Smooth muscle cell (in vitro differentiated cells): ENCODE data around the gene BCL11B. TPM values are rescaled to one million over a fixed set of nuclear protein-coding genes. Genes with fewer than 3 reads are reported as not detected.

Source experiments
- DNase-seq: peaks from one replicate; lab custom pipeline; 2025; ENCODE audit not compliant: unreplicated experiment; lab: John Stamatoyannopoulos, UW
- H2AFZ ChIP-seq: fragments of 200-600 bp; sonication (generic); 2 replicates; pipeline ENCODE4 v1.6.0; 2016; ENCODE audit warnings: antibody characterized with exemption, low read depth, mild to moderate bottlenecking
- H3F3A ChIP-seq: fragments of 200-600 bp; sonication (generic); 2 replicates; pipeline ENCODE4 v1.6.0; 2017; ENCODE audit warnings: antibody characterized with exemption, low read depth
- H3K27ac ChIP-seq: fragments of 200-600 bp; sonication (generic); 2 replicates; pipeline ENCODE4 v1.5.1; 2016; ENCODE audit warnings: low read depth, mild to moderate bottlenecking
- H3K27me3 ChIP-seq: fragments of 200-600 bp; sonication (generic); 2 replicates; pipeline ENCODE4 v1.6.1; 2016; ENCODE audit warnings: low read depth, mild to moderate bottlenecking
- H3K36me3 ChIP-seq: fragments of 200-600 bp; sonication (generic); 2 replicates; pipeline ENCODE4 v1.5.1; 2016; ENCODE audit warnings: low read depth
- H3K4me1 ChIP-seq: fragments of 200-600 bp; sonication (generic); 2 replicates; pipeline ENCODE4 v1.5.1; 2016; ENCODE audit warnings: low read depth
- H3K4me2 ChIP-seq: fragments of 200-600 bp; sonication (generic); 2 replicates; pipeline ENCODE4 v1.6.0; 2016; ENCODE audit warnings: mild to moderate bottlenecking
- H3K4me3 ChIP-seq: fragments of 200-600 bp; sonication (generic); 2 replicates; pipeline ENCODE4 v1.5.1; 2016; ENCODE audit warnings: mild to moderate bottlenecking
- H3K79me2 ChIP-seq: fragments of 200-600 bp; sonication (generic); 2 replicates; pipeline ENCODE4 v1.6.0; 2016; ENCODE audit warnings: low read depth, mild to moderate bottlenecking
- H3K9ac ChIP-seq: fragments of 200-600 bp; sonication (generic); 2 replicates; pipeline ENCODE4 v1.6.0; 2016; ENCODE audit warnings: low read depth
- H3K9me3 ChIP-seq: fragments of 200-600 bp; sonication (generic); replicated peaks from 2 replicates; pipeline ENCODE4 v1.5.1; 2016; ENCODE audit warnings: low read depth
- H4K20me1 ChIP-seq: fragments of 200-600 bp; sonication (generic); 2 replicates; pipeline ENCODE4 v1.6.0; 2016; ENCODE audit warnings: low read depth
- WGBS: methylation state at CpG from one replicate; pipeline ENCODE4 v1.1.7; 2016; ENCODE audit warnings: low lambda C conversion rate; 5-methylcytosine and 5-hydroxymethylcytosine counted together
- polyA plus RNA-seq: library from polyadenylated mRNA; unstranded; fragments of >200 nt; fragmentation: Nextera tagmentation; extraction: Ambion mirVana; gene quantifications from 2 replicates; pipeline ENCODE4 v1.2.1, GENCODE V29; 2016
- total RNA-seq: library from RNA; depleted of rRNA; stranded (reverse); fragments of >200 nt; gene quantifications from 2 replicates; pipeline ENCODE4 v1.2.3, GENCODE V29; 2014
- TF ChIP-seq, protein P1 (sequence below): fragments of 200-600 bp; sonication (generic); IDR thresholded peaks from 2 replicates; pipeline ENCODE4 v1.5.1; 2017; ENCODE audit warnings: borderline replicate concordance, mild to moderate bottlenecking, antibody characterized with exemption; ENCODE audit not compliant: insufficient read depth, poor library complexity, severe bottlenecking

Gene BCL11B
- total and polyA plus RNA-seq, 2 experiments from 2014 or later = 0.56 to 3.0 TPM

DNA sequence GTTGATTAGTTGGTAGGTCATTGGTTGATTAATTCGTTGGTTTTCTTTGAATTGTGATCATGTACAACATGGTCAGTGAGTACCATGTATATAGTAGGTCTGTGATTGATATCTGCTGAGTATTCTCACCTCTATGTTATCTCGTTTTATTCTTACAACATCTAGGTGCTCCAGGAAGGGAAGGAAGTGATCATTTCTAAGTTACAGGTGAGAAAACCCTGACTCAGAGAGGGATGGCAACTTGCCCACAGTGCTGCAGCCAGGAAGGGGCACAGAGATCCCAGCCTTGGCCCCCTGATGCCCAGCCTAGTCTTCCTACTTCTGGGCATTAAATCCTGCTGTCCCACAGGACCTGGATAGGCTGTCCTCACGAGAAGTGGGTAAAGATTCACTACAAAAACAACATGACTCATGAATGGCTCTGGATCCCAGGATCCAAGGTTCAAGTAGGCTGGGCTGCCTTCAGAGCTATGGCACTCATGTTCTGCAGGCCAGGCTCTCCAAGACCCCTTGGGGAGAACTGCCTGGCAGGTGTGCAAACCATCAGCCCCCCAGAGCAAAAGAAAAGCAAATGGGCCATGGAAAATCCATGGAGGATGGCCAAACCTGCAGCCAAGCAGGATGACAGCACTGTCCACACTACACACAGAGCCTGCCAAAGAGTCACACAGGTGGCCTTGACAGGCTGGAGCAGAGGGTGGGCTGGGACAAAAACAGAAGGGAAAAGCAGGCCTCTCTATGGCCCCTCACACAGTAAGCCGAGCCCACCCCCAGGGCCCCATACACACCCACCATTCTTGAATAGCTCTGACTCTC lies 146.2 kb downstream of the BCL11B start:
- H3K9me3 ChIP-seq = no peaks in the 10 kb centered on the region
- no peak for DNase-seq
- no peak overlapping the region for H3K4me2 ChIP-seq
- H3K4me1 ChIP-seq = no peaks in the 10 kb centered on the region
- H3K27me3 ChIP-seq = no peaks in the 10 kb centered on the region
- no peaks in the 10 kb centered on the region for H4K20me1 ChIP-seq
- H3K4me3 ChIP-seq = no peak overlapping the region
- no peak overlapping the region for H3K9ac ChIP-seq
- no peak overlapping the region for H3K27ac ChIP-seq
- no peaks in the 10 kb centered on the region for H3F3A ChIP-seq
- H3K79me2 ChIP-seq = no peaks in the 10 kb centered on the region
- H2AFZ ChIP-seq = no peak overlapping the region
- 82% methylated on average over 4 of the region's 4 CpGs for WGBS
- TF ChIP-seq, protein P1, sequence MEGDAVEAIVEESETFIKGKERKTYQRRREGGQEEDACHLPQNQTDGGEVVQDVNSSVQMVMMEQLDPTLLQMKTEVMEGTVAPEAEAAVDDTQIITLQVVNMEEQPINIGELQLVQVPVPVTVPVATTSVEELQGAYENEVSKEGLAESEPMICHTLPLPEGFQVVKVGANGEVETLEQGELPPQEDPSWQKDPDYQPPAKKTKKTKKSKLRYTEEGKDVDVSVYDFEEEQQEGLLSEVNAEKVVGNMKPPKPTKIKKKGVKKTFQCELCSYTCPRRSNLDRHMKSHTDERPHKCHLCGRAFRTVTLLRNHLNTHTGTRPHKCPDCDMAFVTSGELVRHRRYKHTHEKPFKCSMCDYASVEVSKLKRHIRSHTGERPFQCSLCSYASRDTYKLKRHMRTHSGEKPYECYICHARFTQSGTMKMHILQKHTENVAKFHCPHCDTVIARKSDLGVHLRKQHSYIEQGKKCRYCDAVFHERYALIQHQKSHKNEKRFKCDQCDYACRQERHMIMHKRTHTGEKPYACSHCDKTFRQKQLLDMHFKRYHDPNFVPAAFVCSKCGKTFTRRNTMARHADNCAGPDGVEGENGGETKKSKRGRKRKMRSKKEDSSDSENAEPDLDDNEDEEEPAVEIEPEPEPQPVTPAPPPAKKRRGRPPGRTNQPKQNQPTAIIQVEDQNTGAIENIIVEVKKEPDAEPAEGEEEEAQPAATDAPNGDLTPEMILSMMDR = no peak
- H3K36me3 ChIP-seq = no peaks in the 10 kb centered on the region

DNA sequence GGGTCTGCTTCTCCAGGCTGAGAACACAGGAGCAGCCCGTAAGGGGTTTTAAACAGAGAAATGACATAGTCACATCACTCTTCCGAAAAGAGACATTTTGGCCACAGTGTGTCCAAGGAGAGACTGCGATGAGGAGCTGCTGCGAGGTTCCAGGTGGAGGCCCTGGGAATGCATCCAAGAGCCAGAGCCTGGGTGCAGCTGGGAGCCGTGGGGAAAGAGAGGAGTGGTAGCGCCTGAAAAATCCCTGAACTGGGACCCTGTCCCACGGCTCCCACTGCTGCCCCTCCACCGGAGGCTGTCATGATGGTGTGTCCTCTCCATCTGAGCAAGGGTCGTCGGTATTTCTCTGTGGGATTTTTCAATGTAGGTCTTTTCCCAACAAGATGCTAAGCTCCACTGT lies 146.9 kb downstream of the BCL11B start:
- Histone ChIP-seq H3K79me2 (no peaks in the 10 kb centered on the region), H3F3A (no peaks in the 10 kb centered on the region), H3K9ac (no peak overlapping the region), H3K4me3 (no peak overlapping the region), H2AFZ (no peak overlapping the region), H4K20me1 (no peaks in the 10 kb centered on the region), H3K4me1 (no peaks in the 10 kb centered on the region), H3K36me3 (no peaks in the 10 kb centered on the region), H3K27ac (no peak overlapping the region), H3K27me3 (no peaks in the 10 kb centered on the region), H3K9me3 (no peaks in the 10 kb centered on the region), H3K4me2 (no peak overlapping the region)
- DNase-seq = no peak
- 94% methylated on average over 10 of the region's 10 CpGs for WGBS
- TF ChIP-seq, protein P1 = no peak

DNA sequence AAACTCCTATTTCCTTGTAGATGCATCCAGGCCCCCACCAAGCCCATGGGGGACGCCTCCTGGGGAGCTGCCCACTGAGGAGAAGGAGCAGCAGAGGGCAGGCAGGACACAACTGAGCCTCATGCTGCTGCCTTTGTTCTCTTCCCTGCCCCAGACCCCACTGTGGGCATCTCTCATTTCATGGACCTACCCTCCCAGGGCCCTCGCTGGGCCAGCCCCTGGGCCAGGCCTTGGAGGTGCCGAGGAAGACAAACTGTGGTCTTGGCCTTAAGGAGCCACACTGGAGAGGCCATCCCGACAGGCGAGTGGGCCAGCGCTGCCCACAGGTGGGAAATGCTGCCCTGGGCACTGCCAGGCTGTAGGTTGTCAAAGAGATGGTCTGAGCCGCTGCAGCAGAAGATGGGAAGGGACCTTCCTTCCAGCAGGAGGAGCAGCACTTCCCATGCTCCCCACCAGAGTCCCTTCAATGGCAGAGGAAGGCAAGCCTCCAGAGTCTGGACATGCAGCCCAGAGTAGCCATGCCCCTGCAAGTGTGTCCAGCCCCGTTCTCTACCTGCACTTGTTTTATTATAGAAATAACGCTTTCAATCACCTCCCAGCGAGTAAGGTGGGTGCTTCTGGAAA lies 147.4 kb downstream of the BCL11B start:
- Histone ChIP-seq H3K36me3 (no peaks in the 10 kb centered on the region), H3K4me1 (no peaks in the 10 kb centered on the region), H3K4me2 (no peak overlapping the region), H3K9ac (no peak overlapping the region), H3K4me3 (no peak overlapping the region), H3K9me3 (no peaks in the 10 kb centered on the region), H4K20me1 (no peaks in the 10 kb centered on the region), H3F3A (no peaks in the 10 kb centered on the region), H2AFZ (no peak overlapping the region), H3K27ac (no peak overlapping the region), H3K79me2 (no peaks in the 10 kb centered on the region), H3K27me3 (no peaks in the 10 kb centered on the region)
- 96% methylated on average over 10 of the region's 10 CpGs for WGBS
- no peak for DNase-seq
- TF ChIP-seq, protein P1 = no peak
